ENCODE measurements around the gene DNMT3A. TPM values are rescaled to one million over a fixed set of nuclear protein-coding genes. Genes with fewer than 3 reads are reported as not detected.

DNMT3A gene
- total and polyA plus RNA-seq, 3 donors from 2014 or later: 15.5 to 36.3 (median 36.3) TPM

- Histone ChIP-seq H3K27ac (no peak overlapping the region), H3K36me3 (ENCODE audit: low read depth, missing control alignments) (no peaks in the 10 kb centered on the region)
- intact Hi-C loops (cut with DNase I; ENCODE audit: low total_unique reads): no loop called here
Observed at GRCh38 chr2:25266399-25266798, 75.3 kb downstream of the DNMT3A start.

GRCh38 chr2:25265802-25266201 is 75.9 kb downstream of the DNMT3A start:
- H3K27ac ChIP-seq: no peak overlapping the region
- WGBS, 2 donors: 89 to 100% methylated on average over 2 of the region's 2 CpGs
- no peaks in the 10 kb centered on the region for H3K9me3 ChIP-seq
- DNase-seq: no peak
- intact Hi-C loops (cut with DNase I; ENCODE audit: low total_unique reads): no loop called here
- H3K36me3 ChIP-seq (ENCODE audit: low read depth, missing control alignments): no peaks in the 10 kb centered on the region
- no peak overlapping the region for H3K4me3 ChIP-seq
- TF ChIP-seq CTCF (IDR thresholded peaks at IDR 0.05): no peak
- no peak for TF ChIP-seq POLR2A (IDR thresholded peaks at IDR 0.05)
- no peaks in the 10 kb centered on the region for H3K27me3 ChIP-seq
- no peaks in the 10 kb centered on the region for H3K4me1 ChIP-seq

More at GRCh38 chr2:25266399-25266798, 75.3 kb downstream of the DNMT3A start:
- Histone ChIP-seq H3K4me3 (no peak overlapping the region), H3K9me3 (no peaks in the 10 kb centered on the region), H3K27me3 (no peaks in the 10 kb centered on the region), H3K4me1 (no peaks in the 10 kb centered on the region)
- TF ChIP-seq CTCF (IDR thresholded peaks at IDR 0.05) (no peak), POLR2A (IDR thresholded peaks at IDR 0.05) (no peak)
- DNase-seq: no peak

- no peak for TF ChIP-seq POLR2A (IDR thresholded peaks at IDR 0.05)
- no peak for TF ChIP-seq CTCF (IDR thresholded peaks at IDR 0.05)
- DNase-seq: no peak
- Histone ChIP-seq H3K4me3 (no peak overlapping the region), H3K27me3 (no peaks in the 10 kb centered on the region), H3K4me1 (no peaks in the 10 kb centered on the region), H3K36me3 (ENCODE audit: low read depth, missing control alignments) (no peaks in the 10 kb centered on the region), H3K9me3 (no peaks in the 10 kb centered on the region), H3K27ac (no peak overlapping the region)
- intact Hi-C loops (cut with DNase I; ENCODE audit: low total_unique reads): no loop called here
- 68 to 74% methylated on average over 6 of the region's 6 CpGs for WGBS, 2 donors
Observed at GRCh38 chr2:25265001-25265400, 76.7 kb downstream of the DNMT3A start.

- Histone ChIP-seq H3K36me3 (ENCODE audit: low read depth, missing control alignments) (no peaks in the 10 kb centered on the region), H3K27ac (no peak overlapping the region), H3K27me3 (no peaks in the 10 kb centered on the region), H3K4me1 (peaks cover 2% of the 10 kb centered on the region), H3K9me3 (no peaks in the 10 kb centered on the region), H3K4me3 (no peak overlapping the region)
- TF ChIP-seq CTCF (IDR thresholded peaks at IDR 0.05): no peak
- no peak for TF ChIP-seq POLR2A (IDR thresholded peaks at IDR 0.05)
- no peak for DNase-seq
- WGBS, 2 donors: 64 to 71% methylated on average over 1 of the region's 1 CpG
- intact Hi-C loops (cut with DNase I; ENCODE audit: low total_unique reads): no loop called here
Observed at GRCh38 chr2:25262288-25262687, 79.4 kb downstream of the DNMT3A start.

GRCh38 chr2:25259737-25260124 is 82.0 kb downstream of the DNMT3A start:
- 84 to 91% methylated on average over 6 to 7 of the region's 7 CpGs for WGBS, 2 donors
- DNase-seq: no peak
- Histone ChIP-seq H3K36me3 (ENCODE audit: low read depth, missing control alignments) (no peaks in the 10 kb centered on the region), H3K27ac (no peak overlapping the region), H3K4me3 (no peak overlapping the region), H3K27me3 (no peaks in the 10 kb centered on the region), H3K4me1 (peaks cover 4% of the 10 kb centered on the region), H3K9me3 (no peaks in the 10 kb centered on the region)
- TF ChIP-seq POLR2A (IDR thresholded peaks at IDR 0.05) (no peak), CTCF (IDR thresholded peaks at IDR 0.05) (no peak)
- intact Hi-C loops (cut with DNase I; ENCODE audit: low total_unique reads): no loop called here

Data from testis (tissue), 3 donors.